OCI-LY7 (cell line): ENCODE results near the gene DAB1.

Experiments used
- EZH2phosphoT487 ChIP-seq: fragments of 200-600 bp; sonication (generic); IDR thresholded peaks from 2 replicates; pipeline ENCODE4 v1.6.1; 2018; ENCODE audit warnings: low read depth, borderline replicate concordance, mild to moderate bottlenecking, mixed run types, antibody characterized with exemption, low read length, moderate library complexity, mixed read lengths
- TF ChIP-seq, protein P1 (sequence below): fragments of 200-600 bp; sonication (generic); conservative IDR thresholded peaks from 2 replicates; pipeline ENCODE4 v1.5.1; 2014; ENCODE audit warnings: mild to moderate bottlenecking, antibody characterized with exemption, low read length, moderate library complexity, mixed read lengths

DNA sequence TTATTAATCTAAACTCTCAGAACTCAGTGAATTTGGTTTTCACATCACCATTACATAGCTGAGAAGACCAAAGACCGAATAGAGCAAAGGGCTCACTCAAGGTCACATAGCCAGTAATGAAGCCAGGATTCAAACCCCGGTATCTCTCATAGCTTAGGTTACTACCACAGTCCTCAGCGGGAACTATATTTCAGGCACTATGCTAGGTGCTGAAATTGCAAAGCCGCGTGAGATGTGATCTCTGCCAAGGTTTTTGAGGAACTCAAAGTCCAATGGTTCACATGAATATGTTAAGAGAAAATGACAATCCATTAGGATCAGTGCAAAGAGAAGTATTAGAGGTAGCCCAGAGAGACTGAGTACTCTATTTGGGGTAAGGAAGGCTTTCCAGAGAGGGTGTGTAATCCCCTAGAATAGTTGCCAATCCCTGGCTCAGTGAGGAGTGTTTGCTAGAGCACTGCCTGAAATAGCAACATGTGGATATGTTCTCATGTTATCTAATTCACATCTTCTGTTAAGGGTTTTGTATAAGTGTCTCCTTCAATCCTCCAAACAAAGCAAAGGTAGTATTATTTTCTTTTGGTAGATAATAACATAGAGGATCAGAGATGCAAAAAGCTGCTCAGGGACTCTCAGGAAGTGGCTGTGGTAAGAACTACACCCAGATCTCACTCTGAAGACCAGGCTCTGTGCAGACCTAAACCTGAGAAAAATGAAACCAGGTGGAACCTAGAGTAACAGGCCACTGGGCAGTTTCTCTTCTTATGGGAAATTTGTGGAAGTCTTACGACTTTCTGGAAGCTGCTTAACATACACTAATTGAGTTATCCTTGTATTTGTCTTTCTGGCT is 365.0 kb downstream of the DAB1 start:
- TF ChIP-seq, protein P1, sequence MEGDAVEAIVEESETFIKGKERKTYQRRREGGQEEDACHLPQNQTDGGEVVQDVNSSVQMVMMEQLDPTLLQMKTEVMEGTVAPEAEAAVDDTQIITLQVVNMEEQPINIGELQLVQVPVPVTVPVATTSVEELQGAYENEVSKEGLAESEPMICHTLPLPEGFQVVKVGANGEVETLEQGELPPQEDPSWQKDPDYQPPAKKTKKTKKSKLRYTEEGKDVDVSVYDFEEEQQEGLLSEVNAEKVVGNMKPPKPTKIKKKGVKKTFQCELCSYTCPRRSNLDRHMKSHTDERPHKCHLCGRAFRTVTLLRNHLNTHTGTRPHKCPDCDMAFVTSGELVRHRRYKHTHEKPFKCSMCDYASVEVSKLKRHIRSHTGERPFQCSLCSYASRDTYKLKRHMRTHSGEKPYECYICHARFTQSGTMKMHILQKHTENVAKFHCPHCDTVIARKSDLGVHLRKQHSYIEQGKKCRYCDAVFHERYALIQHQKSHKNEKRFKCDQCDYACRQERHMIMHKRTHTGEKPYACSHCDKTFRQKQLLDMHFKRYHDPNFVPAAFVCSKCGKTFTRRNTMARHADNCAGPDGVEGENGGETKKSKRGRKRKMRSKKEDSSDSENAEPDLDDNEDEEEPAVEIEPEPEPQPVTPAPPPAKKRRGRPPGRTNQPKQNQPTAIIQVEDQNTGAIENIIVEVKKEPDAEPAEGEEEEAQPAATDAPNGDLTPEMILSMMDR = no peak
- no peak for TF ChIP-seq EZH2phosphoT487
